ENCODE data around the gene HS1BP3. TPM values are rescaled to one million over a fixed set of nuclear protein-coding genes. Genes with fewer than 3 reads are reported as not detected.

Gene HS1BP3
- total RNA-seq, 1 donor from 2014 or later, result 19.6 TPM

- H3K36me3 Mint-ChIP-seq (ENCODE audit: low read depth), result no peaks in the 10 kb centered on the region
- DNase-seq (ENCODE audit: low read depth, low spot score), result no peak
- H3K4me3 Mint-ChIP-seq, result peak overlapping the region; percentile 27
- no peaks in the 10 kb centered on the region for H3K9me3 Mint-ChIP-seq
- H3K27me3 Mint-ChIP-seq (ENCODE audit: low read depth), result no peaks in the 10 kb centered on the region
- no peak for TF ChIP-seq CTCF (conservative IDR thresholded peaks at IDR 0.05)
- peaks cover 83% of the 10 kb centered on the region for H3K4me1 Mint-ChIP-seq
- peak overlapping the region; percentile 92 for H3K27ac Mint-ChIP-seq (ENCODE audit: unreplicated experiment)
Observed at GRCh38 chr2:20577495-20578235, 73.2 kb downstream of the HS1BP3 start.

- no peak for DNase-seq (ENCODE audit: low read depth, low spot score)
- Mint-ChIP-seq H3K36me3 (ENCODE audit: low read depth) (no peaks in the 10 kb centered on the region), H3K27me3 (ENCODE audit: low read depth) (no peaks in the 10 kb centered on the region), H3K4me1 (peaks cover 82% of the 10 kb centered on the region), H3K4me3 (no peak overlapping the region), H3K27ac (ENCODE audit: unreplicated experiment) (peak overlapping the region; percentile 58), H3K9me3 (no peaks in the 10 kb centered on the region)
- TF ChIP-seq CTCF (conservative IDR thresholded peaks at IDR 0.05), result no peak
Observed at GRCh38 chr2:20576598-20577115, 74.2 kb downstream of the HS1BP3 start.

DNA sequence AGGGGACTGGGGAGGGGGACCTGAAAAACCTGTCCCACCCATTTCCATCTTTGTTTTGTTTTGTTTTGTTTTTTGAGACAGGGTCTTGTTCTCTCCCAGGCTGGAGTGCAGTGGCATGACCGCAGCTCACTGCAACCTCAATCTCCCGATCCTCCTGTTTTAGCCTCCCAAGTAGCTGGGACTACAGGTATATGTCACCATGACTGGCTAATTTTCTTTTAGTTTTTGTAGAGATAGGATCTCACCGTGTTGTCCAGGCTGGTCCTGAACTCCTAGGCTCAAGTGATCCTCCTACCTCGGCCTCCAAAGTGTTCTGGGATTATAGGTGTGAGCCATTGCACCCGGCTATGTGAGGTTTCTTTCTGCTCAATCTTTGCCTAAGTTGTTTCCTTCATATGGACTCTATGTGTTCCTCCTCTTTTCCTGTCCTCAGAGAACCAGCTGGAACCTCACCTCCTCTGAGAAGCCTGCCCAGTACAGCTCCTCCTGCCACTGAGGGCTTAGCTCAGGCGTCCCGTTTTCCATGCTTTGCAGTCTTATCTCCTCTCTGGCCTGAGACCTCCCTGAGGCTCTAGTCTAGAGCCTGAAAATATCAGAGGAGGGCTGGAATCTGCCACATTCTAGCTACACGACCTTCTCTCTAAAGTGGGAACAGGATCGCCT, 74.8 kb downstream of the HS1BP3 start:
- Mint-ChIP-seq H3K9me3 (no peaks in the 10 kb centered on the region), H3K36me3 (ENCODE audit: low read depth) (no peaks in the 10 kb centered on the region), H3K4me1 (peaks cover 88% of the 10 kb centered on the region), H3K27me3 (ENCODE audit: low read depth) (no peaks in the 10 kb centered on the region), H3K27ac (ENCODE audit: unreplicated experiment) (peak overlapping the region; percentile 52), H3K4me3 (no peak overlapping the region)
- DNase-seq (ENCODE audit: low read depth, low spot score), result no peak
- TF ChIP-seq CTCF (conservative IDR thresholded peaks at IDR 0.05), result no peak

GRCh38 chr2:20575414-20575813, 75.5 kb downstream of the HS1BP3 start:
- H3K27ac Mint-ChIP-seq (ENCODE audit: unreplicated experiment), result peak overlapping the region; percentile 71
- peaks cover 87% of the 10 kb centered on the region for H3K4me1 Mint-ChIP-seq
- no peaks in the 10 kb centered on the region for H3K36me3 Mint-ChIP-seq (ENCODE audit: low read depth)
- no peak for DNase-seq (ENCODE audit: low read depth, low spot score)
- no peaks in the 10 kb centered on the region for H3K9me3 Mint-ChIP-seq
- TF ChIP-seq CTCF (conservative IDR thresholded peaks at IDR 0.05), result no peak
- no peaks in the 10 kb centered on the region for H3K27me3 Mint-ChIP-seq (ENCODE audit: low read depth)
- no peak overlapping the region for H3K4me3 Mint-ChIP-seq

GRCh38 chr2:20574930-20575329, 76.0 kb downstream of the HS1BP3 start:
- DNase-seq (ENCODE audit: low read depth, low spot score), result no peak
- H3K36me3 Mint-ChIP-seq (ENCODE audit: low read depth), result no peaks in the 10 kb centered on the region
- no peak overlapping the region for H3K27ac Mint-ChIP-seq (ENCODE audit: unreplicated experiment)
- H3K9me3 Mint-ChIP-seq, result no peaks in the 10 kb centered on the region
- peaks cover 89% of the 10 kb centered on the region for H3K4me1 Mint-ChIP-seq
- H3K4me3 Mint-ChIP-seq, result no peak overlapping the region
- no peak for TF ChIP-seq CTCF (conservative IDR thresholded peaks at IDR 0.05)
- H3K27me3 Mint-ChIP-seq (ENCODE audit: low read depth), result no peaks in the 10 kb centered on the region

Measured in neural crest cell (in vitro differentiated cells).